Suprapubic skin (tissue), 4 donors: ENCODE data around the gene SETDB2.

ENCODE experiments used
- EP300 ChIP-seq: sonication (generic); formaldehyde crosslinking; IDR thresholded peaks from one replicate; pipeline ENCODE4 v1.6.1; 2017; ENCODE audit warnings: antibody characterized with exemption
- POLR2A ChIP-seq, 2 donors: fragments of 450-650 bp; IDR thresholded peaks; one replicate each; pipeline ENCODE4 v1.6.1; 2017; ENCODE audit warnings: antibody characterized with exemption in 2 of 2, mild to moderate bottlenecking in 2 of 2, moderate library complexity in 2 of 2
- POLR2AphosphoS5 ChIP-seq, 3 donors: sonication (generic); formaldehyde crosslinking; IDR thresholded peaks; one replicate each; pipeline ENCODE4 v1.6.1; 2017; ENCODE audit warnings: antibody characterized with exemption in 3 of 3
- TF ChIP-seq, protein P1 (sequence below), 2 donors: fragments of 200-600 bp in 1 of 2; fragments of 450-650 bp in 1 of 2; sonication (generic) in 1 of 2; IDR thresholded peaks; one replicate each; pipeline ENCODE4 v1.5.1; 2016 to 2019; ENCODE audit warnings: antibody characterized with exemption in 2 of 2, mild to moderate bottlenecking in 1 of 2, moderate library complexity in 1 of 2

DNA sequence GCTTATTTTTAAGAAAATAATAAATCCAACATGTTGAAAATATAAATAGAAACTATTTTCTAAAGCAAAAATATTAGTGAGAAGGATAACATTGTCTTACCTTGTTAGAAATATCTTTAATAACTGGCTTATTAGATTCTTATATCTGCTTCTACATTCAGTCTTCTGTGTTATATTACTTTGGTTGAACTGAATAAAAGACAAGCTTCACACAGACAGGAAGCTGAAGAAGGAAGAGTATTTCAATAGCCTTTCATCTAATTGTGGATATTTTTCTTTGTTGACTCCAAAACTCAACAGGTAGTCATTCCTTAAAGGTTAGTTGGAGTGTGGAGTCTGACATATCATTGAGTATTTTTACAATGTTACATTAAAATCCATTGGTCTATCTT is 10.9 kb downstream of the SETDB2 start:
- TF ChIP-seq, protein P1, sequence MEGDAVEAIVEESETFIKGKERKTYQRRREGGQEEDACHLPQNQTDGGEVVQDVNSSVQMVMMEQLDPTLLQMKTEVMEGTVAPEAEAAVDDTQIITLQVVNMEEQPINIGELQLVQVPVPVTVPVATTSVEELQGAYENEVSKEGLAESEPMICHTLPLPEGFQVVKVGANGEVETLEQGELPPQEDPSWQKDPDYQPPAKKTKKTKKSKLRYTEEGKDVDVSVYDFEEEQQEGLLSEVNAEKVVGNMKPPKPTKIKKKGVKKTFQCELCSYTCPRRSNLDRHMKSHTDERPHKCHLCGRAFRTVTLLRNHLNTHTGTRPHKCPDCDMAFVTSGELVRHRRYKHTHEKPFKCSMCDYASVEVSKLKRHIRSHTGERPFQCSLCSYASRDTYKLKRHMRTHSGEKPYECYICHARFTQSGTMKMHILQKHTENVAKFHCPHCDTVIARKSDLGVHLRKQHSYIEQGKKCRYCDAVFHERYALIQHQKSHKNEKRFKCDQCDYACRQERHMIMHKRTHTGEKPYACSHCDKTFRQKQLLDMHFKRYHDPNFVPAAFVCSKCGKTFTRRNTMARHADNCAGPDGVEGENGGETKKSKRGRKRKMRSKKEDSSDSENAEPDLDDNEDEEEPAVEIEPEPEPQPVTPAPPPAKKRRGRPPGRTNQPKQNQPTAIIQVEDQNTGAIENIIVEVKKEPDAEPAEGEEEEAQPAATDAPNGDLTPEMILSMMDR (IDR thresholded peaks at IDR 0.05), result no peak
- TF ChIP-seq EP300 (no peak), POLR2A (IDR thresholded peaks at IDR 0.05) (no peak), POLR2AphosphoS5 (IDR thresholded peaks at IDR 0.05) (no peak)
